HL-60 (cell line): ENCODE results near the gene MYLIP.

Experiments
- DNase-seq, 2 experiments: peaks; one replicate each; pipeline ENCODE4 v3.0.0-alpha.2; 2010 to 2020; ENCODE audit warnings: low read depth in 1 of 2, low spot score in 1 of 2
- H3K27ac ChIP-seq: fragments of 250-450 bp; sonication (Bioruptor Pico); replicated peaks from 2 replicates; pipeline ENCODE4 v1.5.1; 2020; ENCODE audit warnings: mild to moderate bottlenecking, moderate library complexity
- H3K27me3 ChIP-seq: fragments of 250-450 bp; sonication (Bioruptor Pico); 2 replicates; pipeline ENCODE4 v1.5.1; 2021; ENCODE audit warnings: mild to moderate bottlenecking, moderate library complexity; ENCODE audit not compliant: insufficient read depth, poor library complexity, severe bottlenecking
- H3K4me3 ChIP-seq: replicated peaks from 2 replicates; pipeline ENCODE4 v1.5.1; 2011; ENCODE audit warnings: mild to moderate bottlenecking, control low read depth, low read length; ENCODE audit not compliant: insufficient read depth
- GABPA ChIP-seq: IDR thresholded peaks from 2 replicates; pipeline ENCODE4 v1.6.1; 2012; ENCODE audit warnings: low read depth
- POLR2AphosphoS5 ChIP-seq: IDR thresholded peaks from 2 replicates; pipeline ENCODE4 v1.6.1; 2012; ENCODE audit warnings: low read depth
- SPI1 ChIP-seq: IDR thresholded peaks from 2 replicates; pipeline ENCODE4 v1.6.1; 2012; ENCODE audit warnings: low read depth, mild to moderate bottlenecking, borderline replicate concordance
- TF ChIP-seq, protein P1 (sequence below): IDR thresholded peaks from 2 replicates; pipeline ENCODE4 v1.6.1; 2012; ENCODE audit warnings: low read depth; ENCODE audit not compliant: insufficient replicate concordance
- TF ChIP-seq, protein P2 (sequence below): IDR thresholded peaks from one replicate; pipeline ENCODE4 v1.5.1; 2011; ENCODE audit warnings: low read length, control low read depth, inconsistent platforms; ENCODE audit not compliant: insufficient read depth

Gene MYLIP

DNA sequence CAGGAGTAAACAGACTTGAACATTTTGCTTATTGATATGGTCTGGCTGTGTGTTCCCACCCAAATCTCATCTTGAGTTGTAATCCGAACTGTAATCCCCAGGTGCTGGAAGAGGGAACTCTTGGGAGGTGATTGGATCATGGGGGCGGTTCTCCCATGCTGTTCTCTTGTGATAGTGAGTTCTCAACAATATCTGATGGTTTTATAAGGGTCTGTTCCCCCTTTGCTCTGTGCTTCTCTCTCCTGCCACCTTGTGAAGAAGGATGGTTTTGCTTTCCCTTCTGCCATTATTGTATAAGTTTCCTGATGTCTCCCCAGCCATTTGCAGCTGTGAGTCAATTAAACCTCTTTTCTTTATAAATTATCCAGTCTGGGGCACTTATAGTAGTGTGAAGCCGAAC is 40.0 kb downstream of the MYLIP start:
- DNase-seq = peak in 1 of 2 experiments; percentile 17
- no peak for TF ChIP-seq SPI1
- TF ChIP-seq, protein P1, sequence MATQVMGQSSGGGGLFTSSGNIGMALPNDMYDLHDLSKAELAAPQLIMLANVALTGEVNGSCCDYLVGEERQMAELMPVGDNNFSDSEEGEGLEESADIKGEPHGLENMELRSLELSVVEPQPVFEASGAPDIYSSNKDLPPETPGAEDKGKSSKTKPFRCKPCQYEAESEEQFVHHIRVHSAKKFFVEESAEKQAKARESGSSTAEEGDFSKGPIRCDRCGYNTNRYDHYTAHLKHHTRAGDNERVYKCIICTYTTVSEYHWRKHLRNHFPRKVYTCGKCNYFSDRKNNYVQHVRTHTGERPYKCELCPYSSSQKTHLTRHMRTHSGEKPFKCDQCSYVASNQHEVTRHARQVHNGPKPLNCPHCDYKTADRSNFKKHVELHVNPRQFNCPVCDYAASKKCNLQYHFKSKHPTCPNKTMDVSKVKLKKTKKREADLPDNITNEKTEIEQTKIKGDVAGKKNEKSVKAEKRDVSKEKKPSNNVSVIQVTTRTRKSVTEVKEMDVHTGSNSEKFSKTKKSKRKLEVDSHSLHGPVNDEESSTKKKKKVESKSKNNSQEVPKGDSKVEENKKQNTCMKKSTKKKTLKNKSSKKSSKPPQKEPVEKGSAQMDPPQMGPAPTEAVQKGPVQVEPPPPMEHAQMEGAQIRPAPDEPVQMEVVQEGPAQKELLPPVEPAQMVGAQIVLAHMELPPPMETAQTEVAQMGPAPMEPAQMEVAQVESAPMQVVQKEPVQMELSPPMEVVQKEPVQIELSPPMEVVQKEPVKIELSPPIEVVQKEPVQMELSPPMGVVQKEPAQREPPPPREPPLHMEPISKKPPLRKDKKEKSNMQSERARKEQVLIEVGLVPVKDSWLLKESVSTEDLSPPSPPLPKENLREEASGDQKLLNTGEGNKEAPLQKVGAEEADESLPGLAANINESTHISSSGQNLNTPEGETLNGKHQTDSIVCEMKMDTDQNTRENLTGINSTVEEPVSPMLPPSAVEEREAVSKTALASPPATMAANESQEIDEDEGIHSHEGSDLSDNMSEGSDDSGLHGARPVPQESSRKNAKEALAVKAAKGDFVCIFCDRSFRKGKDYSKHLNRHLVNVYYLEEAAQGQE = no peak
- TF ChIP-seq, protein P2, sequence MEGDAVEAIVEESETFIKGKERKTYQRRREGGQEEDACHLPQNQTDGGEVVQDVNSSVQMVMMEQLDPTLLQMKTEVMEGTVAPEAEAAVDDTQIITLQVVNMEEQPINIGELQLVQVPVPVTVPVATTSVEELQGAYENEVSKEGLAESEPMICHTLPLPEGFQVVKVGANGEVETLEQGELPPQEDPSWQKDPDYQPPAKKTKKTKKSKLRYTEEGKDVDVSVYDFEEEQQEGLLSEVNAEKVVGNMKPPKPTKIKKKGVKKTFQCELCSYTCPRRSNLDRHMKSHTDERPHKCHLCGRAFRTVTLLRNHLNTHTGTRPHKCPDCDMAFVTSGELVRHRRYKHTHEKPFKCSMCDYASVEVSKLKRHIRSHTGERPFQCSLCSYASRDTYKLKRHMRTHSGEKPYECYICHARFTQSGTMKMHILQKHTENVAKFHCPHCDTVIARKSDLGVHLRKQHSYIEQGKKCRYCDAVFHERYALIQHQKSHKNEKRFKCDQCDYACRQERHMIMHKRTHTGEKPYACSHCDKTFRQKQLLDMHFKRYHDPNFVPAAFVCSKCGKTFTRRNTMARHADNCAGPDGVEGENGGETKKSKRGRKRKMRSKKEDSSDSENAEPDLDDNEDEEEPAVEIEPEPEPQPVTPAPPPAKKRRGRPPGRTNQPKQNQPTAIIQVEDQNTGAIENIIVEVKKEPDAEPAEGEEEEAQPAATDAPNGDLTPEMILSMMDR = peak; percentile 6
- TF ChIP-seq POLR2AphosphoS5 = no peak
- TF ChIP-seq GABPA = no peak
- H3K4me3 ChIP-seq = no peak overlapping the region
- no peak overlapping the region for H3K27ac ChIP-seq
- no peaks in the 10 kb centered on the region for H3K27me3 ChIP-seq

DNA sequence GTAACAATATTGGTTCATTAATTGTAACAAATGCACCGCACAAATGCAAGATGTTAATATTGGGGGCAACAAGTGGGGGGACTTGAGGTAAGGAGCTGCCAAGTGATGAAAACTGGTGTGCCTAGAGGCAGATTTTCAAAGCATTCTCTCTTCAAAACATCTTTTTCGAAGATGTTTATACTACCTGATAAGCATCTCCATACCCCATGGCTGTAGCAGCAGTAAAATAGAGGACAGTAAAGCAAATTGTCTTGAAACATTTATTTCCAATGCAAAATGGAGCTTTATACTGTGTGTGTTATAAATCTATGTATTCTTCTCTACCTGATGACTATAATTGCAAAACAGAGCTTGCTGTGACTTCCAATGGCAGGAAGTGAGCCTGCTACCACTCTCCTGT is 42.5 kb downstream of the MYLIP start:
- TF ChIP-seq GABPA (no peak), POLR2AphosphoS5 (no peak), SPI1 (no peak)
- TF ChIP-seq, protein P2 = no peak
- TF ChIP-seq, protein P1 = no peak
- no peak overlapping the region for H3K27ac ChIP-seq
- H3K27me3 ChIP-seq = no peaks in the 10 kb centered on the region
- DNase-seq = no peak
- no peak overlapping the region for H3K4me3 ChIP-seq

DNA sequence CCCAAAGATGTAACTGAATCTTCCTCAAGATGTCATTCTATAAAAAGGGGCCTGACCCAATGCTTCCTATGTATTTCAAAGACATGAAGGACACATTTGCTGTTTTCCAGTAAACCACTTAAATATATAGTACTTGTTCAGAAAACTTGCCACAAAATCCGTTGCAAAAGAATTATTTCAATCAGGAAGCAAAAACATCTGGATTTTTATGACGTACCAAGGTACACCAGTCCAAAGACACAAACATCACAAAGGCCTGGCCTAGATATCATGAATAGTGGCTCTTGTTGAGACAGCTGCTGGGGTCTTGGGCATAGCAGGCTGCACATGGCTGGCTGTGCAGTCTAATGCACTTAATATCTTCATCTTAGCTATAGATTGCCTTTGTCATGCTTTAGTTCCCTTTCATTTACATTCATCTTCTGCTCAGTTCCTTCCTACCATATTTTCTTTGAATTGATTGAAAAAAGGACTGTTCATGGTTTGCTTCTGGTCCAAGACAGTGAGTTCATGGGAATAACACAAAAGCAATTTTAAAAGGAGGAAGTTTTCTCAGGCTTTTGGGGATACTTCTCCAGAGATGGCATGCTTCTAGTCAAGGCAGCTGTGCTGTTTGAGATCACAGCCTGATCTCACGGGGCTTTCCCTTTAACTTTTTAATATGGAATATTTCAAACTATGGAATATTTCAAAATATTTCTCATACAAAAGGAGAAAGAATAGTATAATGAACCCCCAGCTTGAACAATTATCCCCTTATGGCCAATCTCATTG is 44.5 kb downstream of the MYLIP start:
- Histone ChIP-seq H3K27ac (no peak overlapping the region), H3K4me3 (no peak overlapping the region), H3K27me3 (no peaks in the 10 kb centered on the region)
- no peak for DNase-seq
- TF ChIP-seq, protein P1 = no peak
- TF ChIP-seq POLR2AphosphoS5 (no peak), GABPA (no peak), SPI1 (no peak)
- TF ChIP-seq, protein P2 = no peak
